Liver (tissue), 9 donors: Measurements from ENCODE around the gene IFNLR1. TPM values are rescaled to one million over a fixed set of nuclear protein-coding genes. Genes with fewer than 3 reads are reported as not detected.

Source experiments
- DNase-seq: peaks from one replicate; pipeline ENCODE4 v3.0.0-alpha.2; 2017; ENCODE audit warnings: low spot score
- H3K27ac ChIP-seq, 2 donors: one replicate each; pipeline ENCODE4 v1.7.0; 2013; ENCODE audit warnings: inconsistent platforms in 2 of 2, low read length in 2 of 2, control low read depth in 1 of 2, low read depth in 1 of 2, mild to moderate bottlenecking in 1 of 2
- H3K27me3 ChIP-seq, 4 donors: one replicate each; pipeline versions ENCODE4 v1.6.1 to v1.7.0; 2013; ENCODE audit warnings: low read length in 3 of 4, inconsistent platforms in 1 of 4, mild to moderate bottlenecking in 1 of 4, moderate library complexity in 1 of 4; ENCODE audit not compliant: control insufficient read depth in 4 of 4, insufficient read depth in 4 of 4
- H3K36me3 ChIP-seq, 4 donors: one replicate each; pipeline versions ENCODE4 v1.6.1 to v1.7.0; 2013; ENCODE audit warnings: low read length in 3 of 4, mild to moderate bottlenecking in 3 of 4, low read depth in 1 of 4, moderate library complexity in 1 of 4; ENCODE audit not compliant: control insufficient read depth in 4 of 4, insufficient read depth in 3 of 4
- H3K4me1 ChIP-seq, 4 donors: one replicate each; pipeline versions ENCODE4 v1.6.1 to v1.7.0; 2013; ENCODE audit warnings: low read length in 3 of 4, mild to moderate bottlenecking in 3 of 4, moderate library complexity in 1 of 4; ENCODE audit not compliant: control insufficient read depth in 4 of 4, insufficient read depth in 4 of 4
- H3K4me3 ChIP-seq, 3 donors: one replicate each; pipeline versions ENCODE4 v1.6.1 to v1.7.0; 2013; ENCODE audit warnings: low read length in 3 of 3, control low read depth in 1 of 3, low read depth in 1 of 3, mild to moderate bottlenecking in 1 of 3
- H3K9ac ChIP-seq, 2 donors: one replicate each; pipeline ENCODE4 v1.7.0; 2013; ENCODE audit warnings: low read length in 2 of 2, mild to moderate bottlenecking in 2 of 2, moderate library complexity in 2 of 2, control low read depth in 1 of 2, low read depth in 1 of 2
- H3K9me3 ChIP-seq, 4 donors: one replicate each; pipeline versions ENCODE4 v1.6.1 to v1.7.0; 2013; ENCODE audit warnings: low read length in 3 of 4; ENCODE audit not compliant: control insufficient read depth in 4 of 4
- ATF3 ChIP-seq: IDR thresholded peaks from 2 replicates; pipeline ENCODE4 v1.6.1; 2016; ENCODE audit warnings: antibody characterized with exemption
- CTCF ChIP-seq: fragments of 150-350 bp; IDR thresholded peaks from 2 replicates; pipeline ENCODE4 v1.5.1; 2017; ENCODE audit warnings: improper control_type of control experiment, low read depth, low read length; ENCODE audit not compliant: missing input control
- EGR1 ChIP-seq, 2 donors: IDR thresholded peaks; 2 replicates each; pipeline ENCODE4 v1.6.1; 2016 to 2018; ENCODE audit warnings: antibody characterized with exemption in 2 of 2, low read depth in 2 of 2
- FOXA2 ChIP-seq: IDR thresholded peaks from 2 replicates; pipeline ENCODE4 v1.6.1; 2016; ENCODE audit warnings: antibody characterized with exemption
- GABPA ChIP-seq, 2 donors: IDR thresholded peaks in 1 of 2; conservative IDR thresholded peaks in 1 of 2; 2 replicates each; pipeline ENCODE4 v1.6.1; 2016; ENCODE audit warnings: antibody characterized with exemption in 2 of 2, mild to moderate bottlenecking in 1 of 2, moderate library complexity in 1 of 2
- HNF4A ChIP-seq, 2 donors: conservative IDR thresholded peaks; 2 replicates each; pipeline ENCODE4 v1.6.1; 2016; ENCODE audit warnings: antibody characterized with exemption in 2 of 2, mild to moderate bottlenecking in 2 of 2
- HNF4G ChIP-seq: IDR thresholded peaks from 2 replicates; pipeline ENCODE4 v1.6.1; 2016; ENCODE audit warnings: antibody characterized with exemption
- JUND ChIP-seq, 2 donors: IDR thresholded peaks; 2 replicates each; pipeline ENCODE4 v1.6.1; 2016; ENCODE audit warnings: antibody characterized with exemption in 2 of 2
- MAX ChIP-seq: IDR thresholded peaks from 2 replicates; pipeline ENCODE4 v1.6.1; 2016; ENCODE audit warnings: antibody characterized with exemption
- NR2F2 ChIP-seq: IDR thresholded peaks from 2 replicates; pipeline ENCODE4 v1.6.1; 2016; ENCODE audit warnings: antibody characterized with exemption
- RAD21 ChIP-seq, 2 donors: IDR thresholded peaks; 2 replicates each; pipeline ENCODE4 v1.6.1; 2016; ENCODE audit warnings: antibody characterized with exemption in 2 of 2, mild to moderate bottlenecking in 2 of 2
- REST ChIP-seq: IDR thresholded peaks from 2 replicates; pipeline ENCODE4 v1.6.1; 2016; ENCODE audit warnings: antibody characterized with exemption, mild to moderate bottlenecking
- RXRA ChIP-seq, 2 donors: IDR thresholded peaks; 2 replicates each; pipeline ENCODE4 v1.6.1; 2017 to 2018; ENCODE audit warnings: antibody characterized with exemption in 2 of 2, mild to moderate bottlenecking in 1 of 2
- SP1 ChIP-seq: IDR thresholded peaks from 2 replicates; pipeline ENCODE4 v1.6.1; 2018; ENCODE audit warnings: antibody characterized with exemption, mild to moderate bottlenecking
- TAF1 ChIP-seq: conservative IDR thresholded peaks from 2 replicates; pipeline ENCODE4 v1.6.1; 2016; ENCODE audit warnings: antibody characterized with exemption, mild to moderate bottlenecking
- YY1 ChIP-seq: IDR thresholded peaks from 2 replicates; pipeline ENCODE4 v1.6.1; 2016; ENCODE audit warnings: antibody characterized with exemption, mild to moderate bottlenecking
- ZBTB33 ChIP-seq: IDR thresholded peaks from 2 replicates; pipeline ENCODE4 v1.6.1; 2016; ENCODE audit warnings: antibody characterized with exemption
- WGBS: extraction: QIAGEN DNeasy Blood & Tissue Kit; methylation state at CpG from one replicate; pipeline ENCODE4 v1.1.7; 2013; 5-methylcytosine and 5-hydroxymethylcytosine counted together
- polyA plus RNA-seq, 2 donors: library from polyadenylated mRNA; stranded (reverse) in 1 of 2; unstranded in 1 of 2; fragments of 200-250 nt in 1 of 2; fragments of >200 nt in 1 of 2; fragmentation: Nextera tagmentation in 1 of 2; extraction: Ambion mirVana in 1 of 2; gene quantifications; one replicate each; pipeline versions ENCODE4 v1.2.1 to v1.2.3, GENCODE V29; 2013 to 2015
- total RNA-seq, 2 donors: library from RNA; depleted of rRNA; stranded (reverse); fragments of >200 nt; gene quantifications; one replicate each; pipeline ENCODE4 v1.2.3, GENCODE V29; 2014
- donor health status: healthy.
- donor health status: healthy.
- donor health status: healthy.
- donor health status: healthy.
- donor health status: healthy.

The IFNLR1 gene
- total and polyA plus RNA-seq, 4 donors: 2.2 to 6.4 (median 3.5) TPM

GRCh38 chr1:24142546-24143534 is 44.2 kb downstream of the IFNLR1 start, which contains the start of gene IL22RA1:
Gene IL22RA1, minus strand, starts transcription at chr1:24143140. Its CDS starts 58 bp downstream, at chr1:24143082.
- no peak for TF ChIP-seq ATF3
- no peak for TF ChIP-seq FOXA2
- no peak for TF ChIP-seq CTCF
- peak in 1 of 2 donors; percentile 62 for TF ChIP-seq HNF4A (conservative IDR thresholded peaks at IDR 0.05)
- TF ChIP-seq ZBTB33: no peak
- no peak for TF ChIP-seq EGR1 (IDR thresholded peaks at IDR 0.05; ENCODE audit: low read depth in 2 of 2)
- no peak for TF ChIP-seq NR2F2
- TF ChIP-seq RAD21 (IDR thresholded peaks at IDR 0.05): no peak
- TF ChIP-seq SP1: peak; percentile 29
- TF ChIP-seq GABPA (IDR thresholded peaks at IDR 0.05 in 1 of 2, conservative IDR thresholded peaks at IDR 0.05 in 1 of 2): no peak
- peak; percentile 25 to 39 for TF ChIP-seq RXRA (IDR thresholded peaks at IDR 0.05)
- no peak for TF ChIP-seq TAF1
- no peak for TF ChIP-seq JUND (IDR thresholded peaks at IDR 0.05)
- TF ChIP-seq MAX: no peak
- TF ChIP-seq YY1: no peak
- TF ChIP-seq REST: peak; percentile 18
- peak; percentile 11 for TF ChIP-seq HNF4G
- WGBS: 15% methylated on average over 22 of the region's 22 CpGs
- H3K4me3 ChIP-seq: peak within 1 kb of the TSS; percentile 56 to 82 (median 76)
- no peaks in the 10 kb centered on the region for H3K27me3 ChIP-seq
- H3K27ac ChIP-seq: peak within 1 kb of the TSS; percentile 39 to 62
- peak within 1 kb of the TSS in 1 of 2 donors; percentile 30 for H3K9ac ChIP-seq
- no peaks in the 10 kb centered on the region for H3K36me3 ChIP-seq
- peak; percentile 46 for DNase-seq
- H3K4me1 ChIP-seq: peaks cover 4 to 27% (median 24%) of the 10 kb centered on the region in 4 donors
- no peaks in the 10 kb centered on the region for H3K9me3 ChIP-seq
